OCI-LY1 (cell line): ENCODE measurements around the gene ZBTB16.

Source experiments
- H2AFZ ChIP-seq: fragments of 200-600 bp; sonication (generic), shearing (Covaris generic); 2 replicates; pipeline ENCODE4 v1.6.0; 2014; ENCODE audit warnings: antibody characterized with exemption, mild to moderate bottlenecking, low read length
- H3F3A ChIP-seq: fragments of 200-600 bp; sonication (generic), shearing (Covaris generic); 2 replicates; pipeline ENCODE4 v1.6.0; 2014; ENCODE audit warnings: mild to moderate bottlenecking, antibody characterized with exemption, low read length, moderate library complexity; ENCODE audit not compliant: insufficient read depth
- H3K27ac ChIP-seq: fragments of 200-600 bp; sonication (generic); 2 replicates; pipeline ENCODE4 v1.5.1; 2014; ENCODE audit warnings: low read length, mixed run types, mild to moderate bottlenecking, low read depth; ENCODE audit not compliant: poor library complexity, severe bottlenecking
- H3K27me3 ChIP-seq: fragments of 200-600 bp; sonication (generic); 2 replicates; pipeline ENCODE4 v1.6.0; 2014; ENCODE audit warnings: antibody characterized with exemption, mild to moderate bottlenecking, low read length, moderate library complexity; ENCODE audit not compliant: insufficient read depth
- H3K36me3 ChIP-seq: fragments of 200-600 bp; sonication (generic); 2 replicates; pipeline ENCODE4 v1.6.1; 2014; ENCODE audit warnings: mild to moderate bottlenecking, antibody characterized with exemption, low read length, moderate library complexity, mixed read lengths; ENCODE audit not compliant: insufficient read depth
- H3K4me1 ChIP-seq: fragments of 200-600 bp; sonication (generic); 2 replicates; pipeline ENCODE4 v1.5.1; 2014; ENCODE audit warnings: mild to moderate bottlenecking, low read length, moderate library complexity; ENCODE audit not compliant: insufficient read depth, severe bottlenecking
- H3K4me2 ChIP-seq: fragments of 200-600 bp; sonication (generic), shearing (Covaris generic); 2 replicates; pipeline ENCODE4 v1.6.1; 2014; ENCODE audit warnings: low read length
- H3K4me3 ChIP-seq: fragments of 200-600 bp; sonication (generic); 2 replicates; pipeline ENCODE4 v1.5.1; 2014; ENCODE audit warnings: low read length, low read depth, mild to moderate bottlenecking, mixed read lengths; ENCODE audit not compliant: poor library complexity, severe bottlenecking
- H3K79me2 ChIP-seq: fragments of 200-600 bp; shearing (Covaris generic); 2 replicates; pipeline ENCODE4 v1.6.1; 2016; ENCODE audit warnings: mixed run types, low read length, mixed read lengths; ENCODE audit not compliant: insufficient read depth
- H3K9ac ChIP-seq: fragments of 200-600 bp; sonication (generic), shearing (Covaris generic); 2 replicates; pipeline ENCODE4 v1.6.1; 2014; ENCODE audit warnings: mild to moderate bottlenecking, low read length, mixed read lengths
- H3K9me2 ChIP-seq: fragments of 200-600 bp; sonication (generic), shearing (Covaris generic); 2 replicates; pipeline ENCODE4 v1.6.1; 2014; ENCODE audit warnings: low read depth, mild to moderate bottlenecking, low read length, mixed read lengths
- H3K9me3 ChIP-seq: fragments of 200-600 bp; shearing (Covaris generic); 2 replicates; pipeline ENCODE4 v1.6.1; 2014; ENCODE audit warnings: low read length, mixed read lengths
- H4K20me1 ChIP-seq: fragments of 200-600 bp; sonication (generic), shearing (Covaris generic); 2 replicates; pipeline ENCODE4 v1.6.0; 2016; ENCODE audit warnings: mild to moderate bottlenecking, low read length; ENCODE audit not compliant: insufficient read depth
- CTCF ChIP-seq: fragments of 200-600 bp; sonication (generic), shearing (Covaris generic); IDR thresholded peaks from 2 replicates; pipeline ENCODE4 v1.5.1; 2017; ENCODE audit warnings: mild to moderate bottlenecking, antibody characterized with exemption, low read length, moderate library complexity, mixed read lengths
- EZH2 ChIP-seq: fragments of 200-600 bp; sonication (generic), shearing (Covaris generic); IDR thresholded peaks from 2 replicates; pipeline ENCODE4 v1.8.0; 2017; ENCODE audit warnings: borderline replicate concordance, mixed run types, mild to moderate bottlenecking, antibody characterized with exemption, low read length, moderate library complexity, mixed read lengths

The ZBTB16 gene

GRCh38 chr11:114073007-114073827 lies 13.7 kb downstream of the ZBTB16 start:
- Histone ChIP-seq H3K27ac (no peak overlapping the region), H2AFZ (no peak overlapping the region), H3K9ac (no peak overlapping the region), H3K27me3 (no peaks in the 10 kb centered on the region), H3F3A (no peaks in the 10 kb centered on the region), H3K4me2 (no peak overlapping the region), H3K4me3 (no peak overlapping the region), H3K9me3 (no peaks in the 10 kb centered on the region), H3K79me2 (no peaks in the 10 kb centered on the region), H3K9me2 (no peaks in the 10 kb centered on the region), H3K4me1 (peaks cover 14% of the 10 kb centered on the region), H4K20me1 (no peaks in the 10 kb centered on the region), H3K36me3 (no peaks in the 10 kb centered on the region)
- no peak for TF ChIP-seq CTCF
- no peak for TF ChIP-seq EZH2

GRCh38 chr11:114073828-114074381 lies 14.4 kb downstream of the ZBTB16 start:
- no peak overlapping the region for H3K4me2 ChIP-seq
- H3K79me2 ChIP-seq = no peaks in the 10 kb centered on the region
- H3K4me1 ChIP-seq = peaks cover 14% of the 10 kb centered on the region
- TF ChIP-seq CTCF (no peak), EZH2 (no peak)
- no peak overlapping the region for H3K9ac ChIP-seq
- H4K20me1 ChIP-seq = no peaks in the 10 kb centered on the region
- H3K4me3 ChIP-seq = no peak overlapping the region
- H3K27ac ChIP-seq = no peak overlapping the region
- no peaks in the 10 kb centered on the region for H3K9me2 ChIP-seq
- H3K27me3 ChIP-seq = no peaks in the 10 kb centered on the region
- no peaks in the 10 kb centered on the region for H3K9me3 ChIP-seq
- no peaks in the 10 kb centered on the region for H3F3A ChIP-seq
- H2AFZ ChIP-seq = no peak overlapping the region
- no peaks in the 10 kb centered on the region for H3K36me3 ChIP-seq

GRCh38 chr11:114074546-114075343 lies 15.2 kb downstream of the ZBTB16 start:
- Histone ChIP-seq H2AFZ (no peak overlapping the region), H3K27me3 (no peaks in the 10 kb centered on the region), H4K20me1 (no peaks in the 10 kb centered on the region), H3K9me3 (no peaks in the 10 kb centered on the region), H3K36me3 (no peaks in the 10 kb centered on the region), H3F3A (no peaks in the 10 kb centered on the region), H3K9me2 (no peaks in the 10 kb centered on the region), H3K79me2 (no peaks in the 10 kb centered on the region), H3K4me2 (no peak overlapping the region), H3K4me1 (peaks cover 14% of the 10 kb centered on the region), H3K4me3 (no peak overlapping the region), H3K9ac (no peak overlapping the region), H3K27ac (no peak overlapping the region)
- no peak for TF ChIP-seq EZH2
- no peak for TF ChIP-seq CTCF
